Measurements from ENCODE around the gene ZNF467.

ZNF467 gene

DNA sequence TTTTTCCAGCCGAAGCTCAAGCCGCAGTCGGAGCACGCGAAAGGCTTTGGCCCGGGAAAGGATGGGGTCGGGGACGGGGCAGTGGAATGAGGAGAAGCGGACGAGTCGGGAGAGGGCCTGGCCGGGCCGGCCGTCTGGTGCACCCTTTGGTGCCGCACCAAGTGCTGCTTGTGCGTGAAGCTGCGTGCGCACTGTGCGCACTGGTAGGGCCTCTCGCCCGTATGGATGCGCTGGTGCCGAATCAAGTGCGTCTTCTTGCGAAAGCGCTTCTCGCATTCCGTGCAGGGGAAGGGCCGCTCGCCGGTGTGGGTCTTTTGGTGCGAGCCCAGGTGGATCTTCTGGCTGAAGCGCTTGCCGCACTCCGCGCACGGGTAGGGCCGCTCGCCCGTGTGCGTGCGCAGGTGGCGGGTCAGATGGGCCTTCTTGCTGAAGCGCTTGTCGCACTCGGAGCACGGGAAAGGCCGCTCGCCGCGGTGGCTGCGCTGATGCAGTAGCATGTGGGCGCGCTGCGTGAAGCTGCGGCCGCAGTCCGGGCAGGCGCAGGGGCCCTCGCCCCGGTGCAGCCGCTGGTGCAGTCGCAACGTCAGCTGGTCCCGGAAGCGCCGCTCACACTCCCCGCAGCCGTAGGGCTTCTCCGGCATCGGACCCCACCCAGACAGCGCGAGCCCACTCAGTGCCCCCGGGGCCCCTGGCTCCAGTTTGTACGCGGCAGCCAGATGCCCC is 7.8 kb downstream of the ZNF467 start:
- H2AFZ ChIP-seq (ENCODE audit: low read depth, low read length) = no peak overlapping the region
- H3K9me3 ChIP-seq (ENCODE audit: insufficient read depth, low read length, severe bottlenecking) = no peaks in the 10 kb centered on the region
- H3K36me3 ChIP-seq (ENCODE audit: insufficient read depth, low read length) = no peaks in the 10 kb centered on the region; the same call in 1 of the 2 replicates
- H3K27me3 ChIP-seq (ENCODE audit: insufficient read depth, low read length, poor library complexity) = no peaks in the 10 kb centered on the region
- no peaks in the 10 kb centered on the region for H3K79me2 ChIP-seq (ENCODE audit: insufficient read depth, low read length)
- no peak for ATAC-seq (ENCODE audit: insufficient read depth, low read depth)
- H3K4me1 ChIP-seq (ENCODE audit: insufficient read depth, low read length) = peaks cover under 1% of the 10 kb centered on the region; the same call in 1 of the 2 replicates
- H3K4me3 ChIP-seq (ENCODE audit: low read depth in 1 of 2, low read length in 2 of 2) = no peak overlapping the region
- H3K4me2 ChIP-seq (ENCODE audit: insufficient read depth, low read length) = no peak overlapping the region
- no peak for TF ChIP-seq EZH2 (IDR thresholded peaks at IDR 0.05; ENCODE audit: borderline replicate concordance, low read depth, low read length, severe bottlenecking)
- TF ChIP-seq, protein P1, sequence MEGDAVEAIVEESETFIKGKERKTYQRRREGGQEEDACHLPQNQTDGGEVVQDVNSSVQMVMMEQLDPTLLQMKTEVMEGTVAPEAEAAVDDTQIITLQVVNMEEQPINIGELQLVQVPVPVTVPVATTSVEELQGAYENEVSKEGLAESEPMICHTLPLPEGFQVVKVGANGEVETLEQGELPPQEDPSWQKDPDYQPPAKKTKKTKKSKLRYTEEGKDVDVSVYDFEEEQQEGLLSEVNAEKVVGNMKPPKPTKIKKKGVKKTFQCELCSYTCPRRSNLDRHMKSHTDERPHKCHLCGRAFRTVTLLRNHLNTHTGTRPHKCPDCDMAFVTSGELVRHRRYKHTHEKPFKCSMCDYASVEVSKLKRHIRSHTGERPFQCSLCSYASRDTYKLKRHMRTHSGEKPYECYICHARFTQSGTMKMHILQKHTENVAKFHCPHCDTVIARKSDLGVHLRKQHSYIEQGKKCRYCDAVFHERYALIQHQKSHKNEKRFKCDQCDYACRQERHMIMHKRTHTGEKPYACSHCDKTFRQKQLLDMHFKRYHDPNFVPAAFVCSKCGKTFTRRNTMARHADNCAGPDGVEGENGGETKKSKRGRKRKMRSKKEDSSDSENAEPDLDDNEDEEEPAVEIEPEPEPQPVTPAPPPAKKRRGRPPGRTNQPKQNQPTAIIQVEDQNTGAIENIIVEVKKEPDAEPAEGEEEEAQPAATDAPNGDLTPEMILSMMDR (IDR thresholded peaks at IDR 0.05; ENCODE audit: borderline replicate concordance, extremely low read depth, low read length, poor library complexity, severe bottlenecking) = no peak
- no peak overlapping the region for H3K9ac ChIP-seq (ENCODE audit: low read depth, low read length)
- no peaks in the 10 kb centered on the region for H4K20me1 ChIP-seq (ENCODE audit: insufficient read depth, low read length)
- DNase-seq = no peak
- H3K27ac ChIP-seq (ENCODE audit: low read length) = no peak overlapping the region

DNA sequence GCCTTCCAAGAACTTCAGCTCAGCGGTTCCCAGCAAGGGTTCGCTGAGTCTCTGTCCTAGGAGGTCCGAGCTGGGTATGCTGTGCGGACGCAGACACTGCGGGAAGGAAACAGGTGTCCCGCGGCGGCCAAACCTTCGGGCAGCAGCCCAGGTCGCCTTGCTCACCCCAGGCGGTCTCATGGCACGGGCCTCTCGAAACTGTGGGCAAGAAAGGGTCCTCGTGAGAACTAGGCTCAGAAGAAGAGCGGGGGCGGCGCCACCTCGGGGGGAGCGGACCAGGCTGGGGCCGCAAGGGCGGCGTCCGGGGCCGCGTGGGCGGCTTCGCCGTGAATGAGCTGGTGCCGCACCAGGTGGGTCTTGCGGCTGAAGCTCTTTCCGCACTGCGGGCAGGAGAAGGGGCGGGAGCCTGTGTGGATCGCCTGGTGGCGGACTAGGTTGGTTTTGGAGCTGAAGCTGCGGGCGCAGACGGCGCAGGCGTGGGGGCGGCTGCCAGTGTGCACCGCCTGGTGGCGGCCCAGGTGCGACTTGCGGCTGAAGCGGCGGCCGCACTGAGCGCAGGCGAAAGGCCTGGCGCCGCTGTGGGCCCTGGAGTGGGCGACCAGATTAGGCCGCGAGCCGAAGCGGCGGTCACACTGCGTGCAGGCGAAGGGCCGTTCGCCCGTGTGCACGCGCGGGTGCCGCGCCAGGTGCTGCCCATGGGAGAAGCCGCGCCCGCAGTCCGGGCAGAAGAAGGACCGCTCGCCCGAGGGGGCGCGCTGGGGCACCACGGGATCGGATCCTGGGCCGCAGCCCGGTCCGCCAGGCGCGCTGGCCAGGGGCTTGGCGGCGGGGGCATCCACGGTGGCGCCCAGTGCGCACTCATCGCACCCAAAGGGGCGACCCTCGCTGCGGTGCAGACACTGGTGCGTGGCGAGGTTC is 8.6 kb downstream of the ZNF467 start:
- no peaks in the 10 kb centered on the region for H3K4me1 ChIP-seq (ENCODE audit: insufficient read depth, low read length)
- TF ChIP-seq EZH2 (IDR thresholded peaks at IDR 0.05; ENCODE audit: borderline replicate concordance, low read depth, low read length, severe bottlenecking) = no peak
- TF ChIP-seq, protein P1 (IDR thresholded peaks at IDR 0.05; ENCODE audit: borderline replicate concordance, extremely low read depth, low read length, poor library complexity, severe bottlenecking) = no peak
- no peaks in the 10 kb centered on the region for H3K27me3 ChIP-seq (ENCODE audit: insufficient read depth, low read length, poor library complexity)
- H2AFZ ChIP-seq (ENCODE audit: low read depth, low read length) = no peak overlapping the region
- no peak overlapping the region for H3K27ac ChIP-seq (ENCODE audit: low read length)
- H3K36me3 ChIP-seq (ENCODE audit: insufficient read depth, low read length) = no peaks in the 10 kb centered on the region; the same call in 1 of the 2 replicates
- no peak overlapping the region for H3K4me2 ChIP-seq (ENCODE audit: insufficient read depth, low read length)
- no peaks in the 10 kb centered on the region for H3K9me3 ChIP-seq (ENCODE audit: insufficient read depth, low read length, severe bottlenecking)
- DNase-seq (no peak), ATAC-seq (ENCODE audit: insufficient read depth, low read depth) (no peak)
- H4K20me1 ChIP-seq (ENCODE audit: insufficient read depth, low read length) = no peaks in the 10 kb centered on the region
- H3K79me2 ChIP-seq (ENCODE audit: insufficient read depth, low read length) = no peaks in the 10 kb centered on the region
- H3K4me3 ChIP-seq (ENCODE audit: low read depth in 1 of 2, low read length in 2 of 2) = no peak overlapping the region
- no peak overlapping the region for H3K9ac ChIP-seq (ENCODE audit: low read depth, low read length)

DNA sequence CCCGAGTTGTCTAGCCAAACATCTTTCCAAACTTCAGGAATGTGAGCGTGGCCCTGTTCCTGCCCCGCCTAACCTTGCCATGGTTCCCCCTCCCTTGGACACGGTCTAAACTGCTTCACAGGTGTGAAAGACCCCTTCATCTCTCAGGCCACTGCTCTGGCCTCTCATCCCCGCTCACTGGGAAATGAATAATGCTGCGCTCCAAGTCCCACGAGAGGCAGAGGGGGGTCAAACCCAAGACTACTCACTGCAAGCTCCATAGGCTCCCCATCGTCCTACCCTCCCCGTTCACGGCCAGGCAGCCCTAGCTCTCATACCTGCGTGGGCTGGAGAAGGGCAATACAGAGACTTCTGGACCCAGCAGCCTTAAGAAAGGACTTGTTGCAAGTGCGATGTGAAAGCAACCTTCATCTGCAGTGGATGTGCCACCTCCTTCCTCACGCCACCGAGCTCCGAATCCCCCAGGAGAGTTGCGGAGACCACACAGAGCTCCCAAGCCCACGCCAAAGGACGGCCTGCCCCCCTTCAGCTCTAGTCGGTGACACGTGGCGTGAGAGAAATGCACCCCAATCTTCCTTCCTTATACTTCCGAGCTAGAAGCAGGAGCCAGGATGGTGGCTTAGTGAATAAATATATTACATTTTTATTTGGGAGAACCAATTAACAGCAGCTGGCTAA is 9.7 kb downstream of the ZNF467 start:
- ATAC-seq (ENCODE audit: insufficient read depth, low read depth) (no peak), DNase-seq (no peak)
- H3K4me3 ChIP-seq (ENCODE audit: low read depth in 1 of 2, low read length in 2 of 2) = no peak overlapping the region
- H3K9ac ChIP-seq (ENCODE audit: low read depth, low read length) = no peak overlapping the region
- no peak overlapping the region for H2AFZ ChIP-seq (ENCODE audit: low read depth, low read length)
- no peaks in the 10 kb centered on the region for H3K27me3 ChIP-seq (ENCODE audit: insufficient read depth, low read length, poor library complexity)
- H3K4me1 ChIP-seq (ENCODE audit: insufficient read depth, low read length) = no peaks in the 10 kb centered on the region
- H3K4me2 ChIP-seq (ENCODE audit: insufficient read depth, low read length) = no peak overlapping the region
- H4K20me1 ChIP-seq (ENCODE audit: insufficient read depth, low read length) = no peaks in the 10 kb centered on the region
- H3K27ac ChIP-seq (ENCODE audit: low read length) = no peak overlapping the region
- H3K9me3 ChIP-seq (ENCODE audit: insufficient read depth, low read length, severe bottlenecking) = no peaks in the 10 kb centered on the region
- H3K79me2 ChIP-seq (ENCODE audit: insufficient read depth, low read length) = no peaks in the 10 kb centered on the region
- no peak for TF ChIP-seq EZH2 (IDR thresholded peaks at IDR 0.05; ENCODE audit: borderline replicate concordance, low read depth, low read length, severe bottlenecking)
- TF ChIP-seq, protein P1 (IDR thresholded peaks at IDR 0.05; ENCODE audit: borderline replicate concordance, extremely low read depth, low read length, poor library complexity, severe bottlenecking) = no peak
- no peaks in the 10 kb centered on the region for H3K36me3 ChIP-seq (ENCODE audit: insufficient read depth, low read length)
